Sigmoid colon (tissue), 4 donors: Measurements from ENCODE around the gene GPX1.

Experiments used
- CTCF ChIP-seq, 4 experiments: fragments of 450-650 bp in 3 of 4; fragments of 200-600 bp in 1 of 4; IDR thresholded peaks; one replicate each; pipeline ENCODE4 v1.5.1; 2016 to 2019; ENCODE audit warnings: antibody characterized with exemption in 4 of 4, mild to moderate bottlenecking in 3 of 4, moderate library complexity in 2 of 4
- EP300 ChIP-seq, 4 donors: sonication (generic); formaldehyde crosslinking; IDR thresholded peaks; one replicate each; pipeline ENCODE4 v1.6.1; 2017; ENCODE audit warnings: antibody characterized with exemption in 4 of 4
- POLR2AphosphoS5 ChIP-seq, 4 donors: sonication (generic); formaldehyde crosslinking; IDR thresholded peaks; one replicate each; pipeline ENCODE4 v1.6.1; 2017; ENCODE audit warnings: antibody characterized with exemption in 4 of 4

DNA sequence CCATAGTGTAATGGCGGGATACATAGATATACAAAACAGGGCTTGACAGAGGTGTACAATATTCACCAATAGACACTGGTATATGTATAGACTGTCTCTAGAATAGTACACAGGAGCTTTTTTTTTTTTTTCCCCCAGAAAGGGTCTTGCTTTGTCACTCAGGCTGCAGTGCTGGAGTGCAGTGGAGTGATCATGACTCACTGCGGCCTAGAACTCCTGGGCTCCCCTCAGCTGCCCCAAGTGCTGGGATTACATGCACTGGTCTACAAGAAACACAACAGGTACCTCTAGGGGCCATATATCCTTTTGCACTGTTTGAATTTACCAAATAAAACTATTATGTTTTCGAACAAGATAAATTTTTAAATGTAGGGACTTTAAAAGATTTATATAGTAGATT lies 41.3 kb upstream of the GPX1 start:
- TF ChIP-seq EP300 (IDR thresholded peaks at IDR 0.05) (no peak), CTCF (IDR thresholded peaks at IDR 0.05) (no peak), POLR2AphosphoS5 (IDR thresholded peaks at IDR 0.05) (no peak)
